ENCODE results near the gene KCNJ1.

KCNJ1 gene

GRCh38 chr11:128881221-128881620 lies 14.1 kb upstream of the KCNJ1 start:
- DNase-seq = no peak

- no peak for DNase-seq
Observed at GRCh38 chr11:128879817-128880216, 12.7 kb upstream of the KCNJ1 start.

- no peak for DNase-seq
Observed at GRCh38 chr11:128878455-128878854, 11.4 kb upstream of the KCNJ1 start.

GRCh38 chr11:128877726-128878125 lies 10.6 kb upstream of the KCNJ1 start:
- no peak for DNase-seq

- no peak for DNase-seq
Observed at GRCh38 chr11:128876133-128876650, 9.1 kb upstream of the KCNJ1 start.

- DNase-seq = no peak
Observed at GRCh38 chr11:128874427-128874826, 7.3 kb upstream of the KCNJ1 start.

GRCh38 chr11:128872594-128872993 lies 5.5 kb upstream of the KCNJ1 start:
- no peak for DNase-seq

- no peak for DNase-seq
Observed at GRCh38 chr11:128872094-128872493, 5.0 kb upstream of the KCNJ1 start.

- no peak for DNase-seq
Observed at GRCh38 chr11:128871168-128871610, 4.1 kb upstream of the KCNJ1 start.

- no peak for DNase-seq
Observed at GRCh38 chr11:128868841-128869671, 2.0 kb upstream of the KCNJ1 start.

- no peak for DNase-seq
Observed at GRCh38 chr11:128865490-128865889, 1.6 kb downstream of the KCNJ1 start.

GRCh38 chr11:128862908-128863660 lies 4.0 kb downstream of the KCNJ1 start:
- no peak for DNase-seq

- DNase-seq = no peak
Observed at GRCh38 chr11:128862406-128862805, 4.7 kb downstream of the KCNJ1 start.

GRCh38 chr11:128860571-128861361 lies 6.3 kb downstream of the KCNJ1 start:
- no peak for DNase-seq

GRCh38 chr11:128859563-128860441 lies 7.3 kb downstream of the KCNJ1 start:
- no peak for DNase-seq

- DNase-seq = no peak
Observed at GRCh38 chr11:128857341-128857740, 9.8 kb downstream of the KCNJ1 start.

GRCh38 chr11:128856241-128856640 lies 10.9 kb downstream of the KCNJ1 start:
- no peak for DNase-seq

GRCh38 chr11:128854841-128855240 lies 12.3 kb downstream of the KCNJ1 start:
- no peak for DNase-seq

GRCh38 chr11:128853559-128853958 lies 13.5 kb downstream of the KCNJ1 start:
- DNase-seq = no peak

GRCh38 chr11:128852327-128853023 lies 14.6 kb downstream of the KCNJ1 start:
- DNase-seq = no peak

- DNase-seq = peak; percentile 15
Observed at GRCh38 chr11:128848815-128849455, 18.2 kb downstream of the KCNJ1 start.

Measured in NK-92 treated with Interleukin-12 subunit alpha and Interleukin-12 subunit beta, amount 100 ng/mL, for 24 hours (cell line).